Loucy (cell line): ENCODE results near the gene PHF21B.

ENCODE experiments used
- EZH2phosphoT487 ChIP-seq: fragments of 200-600 bp; IDR thresholded peaks from 2 replicates; pipeline ENCODE4 v1.6.1; 2018; ENCODE audit warnings: antibody characterized with exemption, mild to moderate bottlenecking, moderate library complexity, borderline replicate concordance
- TF ChIP-seq, protein P1 (sequence below): fragments of 200-600 bp; sonication (generic); conservative IDR thresholded peaks from 2 replicates; pipeline ENCODE4 v1.5.1; 2014; ENCODE audit warnings: mild to moderate bottlenecking, antibody characterized with exemption, low read length

- no peak for TF ChIP-seq EZH2phosphoT487
- TF ChIP-seq, protein P1, sequence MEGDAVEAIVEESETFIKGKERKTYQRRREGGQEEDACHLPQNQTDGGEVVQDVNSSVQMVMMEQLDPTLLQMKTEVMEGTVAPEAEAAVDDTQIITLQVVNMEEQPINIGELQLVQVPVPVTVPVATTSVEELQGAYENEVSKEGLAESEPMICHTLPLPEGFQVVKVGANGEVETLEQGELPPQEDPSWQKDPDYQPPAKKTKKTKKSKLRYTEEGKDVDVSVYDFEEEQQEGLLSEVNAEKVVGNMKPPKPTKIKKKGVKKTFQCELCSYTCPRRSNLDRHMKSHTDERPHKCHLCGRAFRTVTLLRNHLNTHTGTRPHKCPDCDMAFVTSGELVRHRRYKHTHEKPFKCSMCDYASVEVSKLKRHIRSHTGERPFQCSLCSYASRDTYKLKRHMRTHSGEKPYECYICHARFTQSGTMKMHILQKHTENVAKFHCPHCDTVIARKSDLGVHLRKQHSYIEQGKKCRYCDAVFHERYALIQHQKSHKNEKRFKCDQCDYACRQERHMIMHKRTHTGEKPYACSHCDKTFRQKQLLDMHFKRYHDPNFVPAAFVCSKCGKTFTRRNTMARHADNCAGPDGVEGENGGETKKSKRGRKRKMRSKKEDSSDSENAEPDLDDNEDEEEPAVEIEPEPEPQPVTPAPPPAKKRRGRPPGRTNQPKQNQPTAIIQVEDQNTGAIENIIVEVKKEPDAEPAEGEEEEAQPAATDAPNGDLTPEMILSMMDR: no peak
Observed at GRCh38 chr22:44998296-44998695, 11.5 kb downstream of the PHF21B start.
